Pancreas (tissue), 10 donors: ENCODE results near the gene ANKRD39. TPM values are rescaled to one million over a fixed set of nuclear protein-coding genes. Genes with fewer than 3 reads are reported as not detected.

Experiments used
- ATAC-seq, 4 donors: fragments of 200-7000 bp; cut with Tn5 transposase; one replicate each; pipeline versions ENCODE4 v1.8.0 to v1.9.1; 2020; ENCODE audit warnings: mild to moderate bottlenecking in 4 of 4, moderate library complexity in 4 of 4
- DNase-seq, 6 donors: peaks; one replicate each; pipeline ENCODE4 v3.0.0-alpha.2; 2020
- FAIRE-seq: peaks from 2 replicates; lab custom pipeline; 2012; peaks lifted over from hg19 to GRCh38; lab: Jason Lieb, UNC
- H3K27ac ChIP-seq, 4 donors: fragments of 200-600 bp; sonication (generic); 1 replicate in 3 of 4; 2 replicates in 1 of 4; pipeline versions ENCODE4 v1.5.0 to v1.8.0; 2020
- H3K27me3 ChIP-seq, 4 donors: fragments of 200-600 bp; one replicate each; pipeline ENCODE4 v1.8.0; 2021
- H3K36me3 ChIP-seq, 3 donors: fragments of 200-600 bp; sonication (generic) in 1 of 3; one replicate each; pipeline versions ENCODE4 v1.5.0 to v1.8.0; 2020 to 2021
- H3K4me1 ChIP-seq, 3 donors: fragments of 200-600 bp; one replicate each; pipeline ENCODE4 v1.8.0; 2021
- H3K4me3 ChIP-seq, 4 donors: fragments of 200-600 bp; sonication (generic) in 2 of 4; one replicate each; pipeline versions ENCODE4 v1.5.0 to v1.8.0; 2020 to 2021
- H3K9me3 ChIP-seq, 4 donors: fragments of 200-600 bp; one replicate each; pipeline ENCODE4 v1.8.0; 2021
- WGBS, 2 donors: extraction: QIAGEN DNeasy Blood & Tissue Kit; methylation state at CpG; one replicate each; pipeline ENCODE4 v1.1.7; 2013; 5-methylcytosine and 5-hydroxymethylcytosine counted together
- intact Hi-C, 3 donors: fragments of 100-400 bp; cut with DNase I; formaldehyde crosslinking; loops; one replicate each; pipeline versions ENCODE4 v1.11.1 to v1.14.2; 2022
- polyA plus RNA-seq, 2 donors: library from polyadenylated mRNA; stranded (reverse); fragments of 200-250 nt; gene quantifications; one replicate each; pipeline ENCODE4 v1.2.3, GENCODE V29; 2013
- total RNA-seq, 6 donors: library from RNA; stranded (reverse); fragmentation: NEBNext Ultra II Directional in 4 of 6; extraction: Animal tissue kit (Norgen Biotek cat#: 25700) in 4 of 6; gene quantifications; one replicate each; pipeline versions ENCODE4 v1.2.1 to v1.2.4, GENCODE V29; 2021 to 2023
- TF ChIP-seq, protein P1 (sequence below), 4 donors: fragments of 200-600 bp; sonication (generic) in 3 of 4; IDR thresholded peaks; one replicate each; pipeline versions ENCODE4 v1.5.0 to v1.8.0; 2021; ENCODE audit warnings: antibody characterized with exemption in 4 of 4
- donor health status: healthy with polysubstance abuse.
- donor health status: DM: no; HTN: no; CAD: no; lungs with moderate emphysema.
- donor health status: DM: no; HTN: no; CAD: no.
- donor health status: control.
- donor health status: control.
- donor health status: Bipolar disorder and iron deficiency.
- donor health status: DM: yes; HTN: yes; CAD: no.
- donor health status: DM: no; HTN: no; CAD: no.
- donor health status: DM: no; HTN: no; CAD: no.
- donor health status: DM: yes; HTN: yes; CAD: no.

The ANKRD39 gene
- total and polyA plus RNA-seq, 8 donors, result 4.7 to 14.9 (median 6.4) TPM

DNA sequence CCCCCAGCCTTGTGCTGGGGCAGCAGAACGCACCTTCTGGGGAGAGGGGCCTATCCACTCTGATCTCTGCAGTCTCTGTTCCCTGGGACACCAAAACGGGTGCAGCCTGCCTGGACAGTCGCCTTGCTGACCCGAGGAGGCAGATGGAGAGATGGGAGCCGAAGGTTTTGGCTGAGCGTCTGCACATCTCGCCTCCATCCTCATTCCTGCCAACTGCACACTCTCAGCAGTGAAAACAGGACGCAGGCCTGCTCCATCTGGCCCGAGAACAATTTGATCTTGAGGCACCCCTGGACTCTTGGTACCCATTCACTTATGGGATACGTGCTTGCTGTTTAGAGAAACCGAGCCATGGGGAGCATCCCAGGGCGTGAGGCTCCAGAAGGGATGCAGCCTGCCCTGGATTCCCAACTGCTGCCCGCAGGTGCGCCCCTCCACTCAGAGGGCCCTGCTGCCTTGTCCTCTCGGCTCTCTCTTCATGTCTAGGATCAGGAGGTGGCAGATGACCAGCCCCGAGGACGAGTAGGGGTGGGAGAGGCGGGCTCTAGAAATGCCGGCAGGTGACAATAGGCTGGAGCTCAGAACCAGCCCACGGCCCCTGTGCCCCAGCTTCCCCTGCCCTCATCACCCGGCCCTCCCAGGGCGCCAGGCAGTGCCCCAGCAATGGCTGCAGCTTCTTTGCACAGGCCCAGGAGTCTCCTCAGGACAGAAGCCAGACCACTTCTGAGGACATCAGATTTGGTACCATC lies 21.2 kb upstream of the ANKRD39 start:
- no peak for ATAC-seq
- no peak for FAIRE-seq
- H3K27me3 ChIP-seq, result no peaks in the 10 kb centered on the region
- DNase-seq, result no peak
- no peaks in the 10 kb centered on the region for H3K36me3 ChIP-seq
- no peaks in the 10 kb centered on the region for H3K9me3 ChIP-seq
- H3K4me3 ChIP-seq, result no peak overlapping the region
- TF ChIP-seq, protein P1, sequence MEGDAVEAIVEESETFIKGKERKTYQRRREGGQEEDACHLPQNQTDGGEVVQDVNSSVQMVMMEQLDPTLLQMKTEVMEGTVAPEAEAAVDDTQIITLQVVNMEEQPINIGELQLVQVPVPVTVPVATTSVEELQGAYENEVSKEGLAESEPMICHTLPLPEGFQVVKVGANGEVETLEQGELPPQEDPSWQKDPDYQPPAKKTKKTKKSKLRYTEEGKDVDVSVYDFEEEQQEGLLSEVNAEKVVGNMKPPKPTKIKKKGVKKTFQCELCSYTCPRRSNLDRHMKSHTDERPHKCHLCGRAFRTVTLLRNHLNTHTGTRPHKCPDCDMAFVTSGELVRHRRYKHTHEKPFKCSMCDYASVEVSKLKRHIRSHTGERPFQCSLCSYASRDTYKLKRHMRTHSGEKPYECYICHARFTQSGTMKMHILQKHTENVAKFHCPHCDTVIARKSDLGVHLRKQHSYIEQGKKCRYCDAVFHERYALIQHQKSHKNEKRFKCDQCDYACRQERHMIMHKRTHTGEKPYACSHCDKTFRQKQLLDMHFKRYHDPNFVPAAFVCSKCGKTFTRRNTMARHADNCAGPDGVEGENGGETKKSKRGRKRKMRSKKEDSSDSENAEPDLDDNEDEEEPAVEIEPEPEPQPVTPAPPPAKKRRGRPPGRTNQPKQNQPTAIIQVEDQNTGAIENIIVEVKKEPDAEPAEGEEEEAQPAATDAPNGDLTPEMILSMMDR (IDR thresholded peaks at IDR 0.05), result no peak
- intact Hi-C loops, result no loop called here
- no peak overlapping the region for H3K27ac ChIP-seq
- WGBS, 2 donors, result 82 to 86% methylated on average over 19 to 22 of the region's 22 CpGs
- H3K4me1 ChIP-seq, result peaks cover 0 to 9% (median 0%) of the 10 kb centered on the region in 3 donors

DNA sequence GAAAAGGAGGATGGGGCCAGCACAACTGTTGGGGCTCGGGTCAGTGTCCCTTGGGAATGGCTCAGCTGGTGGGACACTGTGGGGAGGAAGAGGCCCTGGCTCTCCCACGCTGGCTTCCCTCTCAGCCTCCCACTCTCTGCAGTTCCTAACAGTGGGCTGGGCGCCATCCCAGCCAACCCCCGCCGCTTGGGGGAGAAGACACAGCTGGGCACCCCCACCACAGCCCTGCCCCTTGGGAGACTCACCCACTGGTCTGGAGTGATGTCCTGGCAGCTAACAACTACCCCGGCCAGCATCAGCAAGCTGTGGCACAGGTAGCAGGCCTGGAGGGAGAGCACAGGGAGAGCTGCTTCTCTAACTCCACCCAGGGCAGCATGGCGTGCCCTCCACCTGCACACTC lies 20.4 kb upstream of the ANKRD39 start:
- FAIRE-seq, result no peak
- Histone ChIP-seq H3K4me3 (no peak overlapping the region), H3K27ac (no peak overlapping the region), H3K36me3 (no peaks in the 10 kb centered on the region), H3K9me3 (no peaks in the 10 kb centered on the region), H3K4me1 (peaks cover 0 to 11% (median 0%) of the 10 kb centered on the region in 3 donors), H3K27me3 (no peaks in the 10 kb centered on the region)
- ATAC-seq, result no peak
- intact Hi-C loops, result no loop called here
- TF ChIP-seq, protein P1 (IDR thresholded peaks at IDR 0.05), result no peak
- WGBS, 2 donors, result 63 to 66% methylated on average over 7 of the region's 7 CpGs
- DNase-seq, result no peak

DNA sequence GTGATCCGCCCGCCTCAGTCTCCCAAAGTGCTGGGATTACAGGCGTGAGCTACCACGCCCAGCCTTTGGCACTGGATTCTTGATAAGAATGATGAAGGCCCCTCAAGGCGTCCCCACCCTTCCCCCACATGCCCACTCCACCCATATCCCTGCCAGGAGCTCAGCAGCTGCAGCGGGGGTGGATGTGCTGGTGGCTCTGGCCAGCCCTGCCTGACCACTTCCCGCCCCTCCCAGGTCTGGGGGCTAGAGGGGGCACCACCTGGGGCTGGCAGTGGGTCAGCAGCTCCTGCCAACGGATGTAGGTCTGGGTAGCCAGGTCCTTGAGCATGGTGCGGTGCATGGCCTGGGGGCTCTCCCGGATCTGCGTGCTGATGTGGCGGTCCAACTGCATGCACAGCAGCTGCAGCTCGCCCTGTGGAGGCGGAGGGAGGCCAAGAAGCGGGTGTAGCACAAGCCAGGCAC lies 19.8 kb upstream of the ANKRD39 start:
- Histone ChIP-seq H3K27me3 (no peaks in the 10 kb centered on the region), H3K36me3 (no peaks in the 10 kb centered on the region), H3K9me3 (no peaks in the 10 kb centered on the region), H3K4me1 (peaks cover 0 to 11% (median 0%) of the 10 kb centered on the region in 3 donors), H3K4me3 (no peak overlapping the region), H3K27ac (no peak overlapping the region)
- DNase-seq, result no peak
- ATAC-seq, result no peak
- FAIRE-seq, result no peak
- intact Hi-C loops, result no loop called here
- WGBS, 2 donors, result 77 to 89% methylated on average over 15 of the region's 15 CpGs
- TF ChIP-seq, protein P1 (IDR thresholded peaks at IDR 0.05), result no peak

DNA sequence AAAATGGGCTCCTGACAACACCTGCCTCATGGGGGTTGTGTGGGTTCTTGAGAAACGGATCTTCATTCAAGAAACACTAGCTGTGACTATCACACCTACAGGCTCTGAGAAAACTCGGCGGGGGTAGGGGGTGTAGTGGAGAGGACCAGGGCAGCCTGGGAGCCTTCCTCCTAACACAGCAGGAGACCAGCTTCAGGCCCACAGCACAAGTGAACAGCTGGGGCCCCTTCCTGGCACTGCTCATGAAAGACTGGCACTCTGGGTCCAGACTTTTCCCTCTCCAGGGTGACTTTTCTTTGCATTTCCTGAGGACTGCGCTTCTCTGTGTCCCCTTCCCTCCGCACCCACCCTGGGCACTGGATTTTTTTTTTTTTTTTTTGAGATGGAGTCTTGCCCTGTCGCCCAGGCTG lies 19.2 kb upstream of the ANKRD39 start:
- FAIRE-seq, result no peak
- Histone ChIP-seq H3K27me3 (no peaks in the 10 kb centered on the region), H3K36me3 (no peaks in the 10 kb centered on the region), H3K4me1 (peaks cover 0 to 11% (median 0%) of the 10 kb centered on the region in 3 donors), H3K9me3 (no peaks in the 10 kb centered on the region), H3K4me3 (no peak overlapping the region), H3K27ac (no peak overlapping the region)
- no peak for ATAC-seq
- 75 to 76% methylated on average over 6 of the region's 6 CpGs for WGBS, 2 donors
- DNase-seq, result no peak
- TF ChIP-seq, protein P1 (IDR thresholded peaks at IDR 0.05), result no peak
- intact Hi-C loops, result no loop called here
